ENCODE measurements around the gene CST8.

CST8 gene

DNA sequence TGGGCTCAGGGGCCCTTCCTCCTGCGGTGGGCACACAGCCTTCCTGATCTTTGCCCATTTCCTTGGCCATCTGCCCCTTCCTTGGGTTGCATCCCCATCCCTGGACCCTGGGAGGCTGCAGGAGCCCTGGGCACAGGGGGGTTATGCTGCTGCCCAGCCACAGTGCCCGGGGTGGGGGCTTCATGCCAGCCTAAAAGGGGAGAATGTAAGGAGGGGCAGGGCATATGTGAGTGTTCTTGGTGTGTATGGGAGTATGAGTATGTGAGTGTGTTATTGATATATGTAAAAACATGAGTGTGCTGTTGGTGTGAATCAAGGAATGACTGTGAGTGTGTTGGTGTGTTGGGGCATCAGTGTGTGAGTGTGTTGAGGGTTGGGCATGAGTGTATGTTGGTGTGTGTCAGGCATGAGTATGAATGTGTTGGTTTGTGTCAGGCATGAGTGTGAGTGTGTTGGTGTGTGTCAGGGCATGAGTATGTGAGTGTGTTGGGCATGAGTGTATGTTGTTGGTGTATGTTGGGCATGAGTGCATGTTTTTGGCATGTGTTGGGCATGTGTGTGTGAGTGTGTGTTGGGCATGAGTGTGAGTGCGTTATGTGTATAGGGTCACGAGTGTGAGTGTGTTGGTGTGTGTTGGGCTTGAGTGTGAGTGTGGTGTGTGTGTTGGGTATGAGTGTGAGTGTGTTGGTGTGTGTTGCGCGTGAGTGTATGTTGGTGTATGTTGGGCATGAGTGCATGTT lies 14.7 kb upstream of the CST8 start:
- no peak for FAIRE-seq

DNA sequence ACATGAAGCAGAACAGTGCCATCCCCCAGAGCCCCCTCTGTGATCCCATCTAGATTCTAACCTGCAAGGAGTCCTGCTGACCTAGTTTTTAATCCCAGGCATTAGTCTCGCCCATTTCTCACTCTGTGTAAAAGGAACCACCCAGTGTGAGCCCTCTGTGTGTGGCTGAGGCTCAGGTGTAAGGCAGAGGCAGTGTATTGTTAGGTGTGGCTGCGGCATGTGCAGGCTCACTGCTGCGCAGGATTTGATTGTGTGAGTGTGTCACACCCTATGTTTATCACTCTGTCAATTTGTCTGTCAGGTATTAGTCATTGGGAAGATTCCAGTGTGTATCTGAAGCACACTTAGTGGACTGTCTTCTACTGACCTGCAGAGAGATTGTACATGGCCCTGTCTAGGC lies 13.7 kb upstream of the CST8 start:
- no peak for FAIRE-seq

DNA sequence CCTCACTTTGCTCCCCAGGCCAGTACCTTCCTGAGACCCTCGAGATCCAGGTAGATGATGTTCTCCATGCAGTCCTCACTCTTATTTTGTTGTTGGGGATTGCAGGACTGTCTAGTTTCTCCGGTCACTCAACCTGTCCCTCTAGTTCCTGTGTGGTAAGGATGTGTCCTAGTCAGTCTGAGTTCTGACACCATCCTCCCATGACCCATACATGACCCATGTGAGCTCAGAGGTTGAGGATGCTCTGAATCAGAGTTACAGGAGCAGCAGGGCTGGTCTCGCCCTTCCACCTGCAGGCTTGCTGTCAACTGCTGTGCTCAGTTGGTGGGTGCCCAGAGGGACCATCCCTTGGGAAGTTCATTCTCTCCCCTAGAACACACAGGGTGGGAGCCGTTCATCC lies 11.9 kb upstream of the CST8 start:
- FAIRE-seq: no peak

DNA sequence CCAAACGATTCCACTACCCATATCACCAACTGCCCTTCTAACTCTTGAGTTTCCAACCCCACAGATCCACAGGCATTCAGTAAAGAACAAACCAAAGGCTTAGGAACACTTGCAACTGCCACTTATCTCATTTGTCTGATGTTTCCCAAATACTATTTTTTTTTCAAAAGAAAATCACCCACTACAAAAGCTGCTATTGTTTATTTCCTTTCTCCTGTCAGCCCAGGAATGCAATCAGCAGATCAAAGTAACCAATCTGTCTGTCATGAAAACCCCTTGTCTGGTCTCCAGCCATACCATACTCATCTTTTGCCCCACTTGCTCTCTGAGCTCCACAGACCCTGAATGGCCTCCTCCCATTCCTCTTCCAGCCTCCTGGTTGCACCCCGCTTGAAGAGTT lies 8.8 kb upstream of the CST8 start:
- no peak for FAIRE-seq

DNA sequence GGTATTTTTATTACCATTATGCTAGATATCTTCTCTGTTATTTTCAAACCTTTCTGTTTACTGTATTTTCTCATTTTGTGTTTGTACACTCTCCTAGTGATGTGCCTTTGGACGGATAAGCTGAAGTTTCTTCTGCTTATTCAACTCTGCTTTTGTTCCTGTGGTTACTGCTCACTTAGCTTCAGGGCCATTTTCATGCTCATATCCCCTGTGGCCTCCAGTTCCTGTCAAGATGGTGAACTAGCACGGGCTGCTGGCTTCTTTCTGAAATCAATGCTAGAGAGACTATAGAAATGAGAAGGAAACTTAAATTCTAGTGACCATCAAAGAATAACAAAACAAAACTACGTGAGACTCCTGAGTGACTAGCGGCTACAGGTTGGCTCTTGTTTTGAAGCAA lies 6.8 kb upstream of the CST8 start:
- no peak for FAIRE-seq

DNA sequence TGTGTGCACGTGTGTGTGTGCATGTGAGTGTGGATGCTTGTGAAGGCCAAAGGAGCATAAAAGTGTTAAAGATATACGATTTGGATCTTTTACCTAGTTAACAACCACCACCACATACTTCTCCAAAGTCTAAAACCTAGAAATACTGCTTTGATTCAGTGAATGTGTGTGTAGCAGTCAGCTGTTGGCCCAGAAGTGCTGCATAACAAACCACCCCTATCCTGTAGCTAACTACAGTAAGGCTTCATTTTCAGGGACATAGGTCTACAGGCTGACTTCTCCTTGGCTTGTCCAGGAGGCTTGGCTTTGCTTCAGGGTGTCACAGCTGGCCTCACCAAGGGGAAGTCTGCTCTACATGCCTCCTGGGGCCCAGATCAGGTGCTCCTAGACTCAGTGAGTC lies 2.4 kb upstream of the CST8 start:
- no peak for FAIRE-seq

DNA sequence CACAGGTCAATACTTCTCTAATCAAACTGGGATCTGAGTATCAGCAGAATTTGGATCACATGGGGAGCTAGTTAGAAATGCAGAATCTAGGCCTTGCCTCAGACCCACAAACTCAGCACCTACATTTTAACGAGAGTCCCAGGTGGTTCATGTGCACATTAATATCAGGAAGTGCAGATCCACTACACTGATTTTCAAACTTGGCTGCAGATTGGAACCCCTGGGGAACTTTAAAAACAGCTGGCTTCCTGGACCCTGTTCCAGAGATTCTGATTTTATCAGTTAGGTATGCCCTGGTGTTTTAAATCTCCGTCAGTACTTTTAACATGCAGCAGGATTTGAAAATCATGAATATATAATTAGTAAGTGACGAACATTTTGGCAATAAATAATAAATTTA lies 1.9 kb upstream of the CST8 start:
- FAIRE-seq: no peak

DNA sequence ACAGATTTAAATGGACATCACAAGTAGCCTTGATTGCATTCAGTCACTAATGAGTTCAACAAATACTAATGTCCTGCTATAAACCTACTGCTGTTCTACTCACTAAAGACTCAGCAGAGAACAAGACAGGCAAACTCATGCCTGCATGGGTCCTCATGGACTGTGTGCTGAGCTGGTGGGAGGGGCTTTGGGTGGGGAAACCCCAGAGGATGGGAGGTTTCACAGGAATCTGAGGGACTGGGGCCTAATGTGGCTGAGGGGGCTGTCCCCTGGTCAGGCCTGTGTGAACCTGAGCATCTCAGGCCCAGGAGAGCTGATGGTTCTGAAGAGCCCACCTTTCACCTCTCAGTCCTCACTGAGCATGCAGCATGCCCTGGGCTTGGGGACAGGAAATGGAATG lies 1.4 kb downstream of the CST8 start:
- no peak for FAIRE-seq

DNA sequence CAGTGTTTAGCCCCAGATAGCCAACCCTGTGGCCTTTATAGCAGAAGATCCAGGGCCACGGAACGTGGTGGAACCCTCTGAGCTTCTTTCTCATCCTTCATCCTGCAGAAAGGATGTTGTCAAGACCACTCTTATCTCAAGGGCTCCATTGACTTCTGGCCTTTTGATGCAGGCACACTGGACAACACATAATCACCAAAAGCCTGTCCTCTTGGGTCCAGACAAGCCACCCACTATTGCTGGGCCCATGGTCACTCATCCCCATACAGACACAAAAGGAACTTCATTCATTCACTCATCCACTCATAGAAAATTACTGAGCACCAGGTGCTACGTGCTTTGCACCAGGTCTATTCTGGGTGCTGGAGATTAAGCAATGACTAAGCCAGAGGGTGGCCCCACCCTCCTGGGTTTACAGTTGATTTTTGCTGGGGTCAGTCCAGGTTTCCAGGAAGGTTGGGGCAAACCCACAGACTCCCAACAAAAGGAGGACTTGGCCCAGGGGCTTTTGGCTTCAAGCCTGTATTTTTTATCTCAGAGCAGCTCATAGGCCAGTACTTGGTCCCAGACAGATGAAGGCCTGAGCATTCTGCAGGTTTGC lies 2.4 kb downstream of the CST8 start:
- no peak for FAIRE-seq

DNA sequence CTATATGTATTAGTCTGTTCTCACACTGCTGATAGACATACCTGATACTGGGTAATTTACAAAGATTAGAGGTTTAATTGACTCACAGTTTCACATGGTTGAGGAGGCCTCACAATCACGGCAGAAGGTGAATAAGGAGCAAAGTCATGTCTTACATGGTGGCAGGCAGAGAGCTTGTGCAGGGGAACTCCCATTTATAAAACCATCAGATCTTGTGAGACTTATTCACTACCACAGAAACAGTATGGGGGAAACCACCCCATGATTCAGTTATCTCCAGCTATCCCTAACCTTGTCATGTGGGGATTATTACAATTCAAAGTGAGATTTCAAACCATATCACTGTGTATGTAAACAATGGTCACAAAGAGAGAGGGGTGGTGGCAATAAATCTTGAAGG lies 6.6 kb downstream of the CST8 start:
- FAIRE-seq: no peak

DNA sequence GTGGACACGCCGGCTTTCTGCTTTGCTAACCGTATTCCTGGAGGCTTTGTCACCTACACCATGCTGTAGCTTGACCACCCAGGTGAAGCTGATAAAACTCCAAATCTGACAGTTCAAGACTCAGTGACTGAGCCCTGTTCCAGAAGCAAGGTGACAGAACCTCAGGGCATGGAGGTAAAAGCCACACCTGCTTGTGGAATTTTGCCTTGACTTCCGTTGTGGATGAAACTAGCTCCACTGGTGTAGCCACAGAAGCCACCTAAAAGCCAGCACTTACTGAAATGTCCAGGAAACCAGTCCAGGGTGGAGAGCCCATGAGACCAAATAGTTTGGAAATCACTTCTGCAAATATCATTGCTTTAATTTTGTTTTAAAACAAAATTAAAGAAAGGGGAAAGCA lies 11.0 kb downstream of the CST8 start:
- no peak for FAIRE-seq

DNA sequence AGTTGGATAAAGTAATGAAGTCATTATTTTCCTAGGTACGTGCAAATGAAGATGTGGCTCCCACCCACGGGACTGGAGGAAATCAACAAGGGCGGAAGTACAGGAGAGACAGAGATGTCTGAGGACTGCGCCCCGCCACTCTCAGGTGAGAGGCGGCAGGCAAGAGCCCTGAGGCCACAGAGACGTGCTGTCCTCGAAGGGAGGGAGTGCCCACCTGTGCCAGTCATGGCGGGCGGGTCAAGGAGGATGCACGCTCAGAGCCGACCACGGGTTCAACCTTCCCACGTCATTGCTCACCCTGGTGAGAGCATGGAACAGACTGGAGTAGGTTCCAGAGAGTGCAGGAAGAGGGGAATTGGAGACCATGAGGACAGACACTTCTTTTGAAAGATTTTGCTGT lies 12.7 kb downstream of the CST8 start:
- no peak for FAIRE-seq

DNA sequence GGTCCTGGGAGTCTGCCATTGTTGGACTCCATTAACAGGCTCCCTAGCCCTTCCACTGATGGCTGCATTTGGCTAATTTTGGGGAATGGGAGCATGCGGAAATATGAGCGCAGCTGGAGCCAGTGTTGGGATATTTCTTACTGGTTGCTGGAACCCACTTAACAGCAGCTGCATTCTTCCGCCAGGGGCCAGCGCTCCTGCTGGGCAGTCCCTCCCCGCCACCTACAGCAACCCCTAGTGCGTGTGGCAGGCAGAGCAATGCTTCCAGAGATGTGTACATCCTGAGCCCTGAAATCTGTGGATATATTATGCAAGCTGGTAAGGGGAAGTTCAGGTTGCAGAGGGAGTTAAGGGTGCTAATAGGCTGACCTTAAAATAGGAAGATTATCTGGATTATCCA lies 16.4 kb downstream of the CST8 start:
- FAIRE-seq: no peak

DNA sequence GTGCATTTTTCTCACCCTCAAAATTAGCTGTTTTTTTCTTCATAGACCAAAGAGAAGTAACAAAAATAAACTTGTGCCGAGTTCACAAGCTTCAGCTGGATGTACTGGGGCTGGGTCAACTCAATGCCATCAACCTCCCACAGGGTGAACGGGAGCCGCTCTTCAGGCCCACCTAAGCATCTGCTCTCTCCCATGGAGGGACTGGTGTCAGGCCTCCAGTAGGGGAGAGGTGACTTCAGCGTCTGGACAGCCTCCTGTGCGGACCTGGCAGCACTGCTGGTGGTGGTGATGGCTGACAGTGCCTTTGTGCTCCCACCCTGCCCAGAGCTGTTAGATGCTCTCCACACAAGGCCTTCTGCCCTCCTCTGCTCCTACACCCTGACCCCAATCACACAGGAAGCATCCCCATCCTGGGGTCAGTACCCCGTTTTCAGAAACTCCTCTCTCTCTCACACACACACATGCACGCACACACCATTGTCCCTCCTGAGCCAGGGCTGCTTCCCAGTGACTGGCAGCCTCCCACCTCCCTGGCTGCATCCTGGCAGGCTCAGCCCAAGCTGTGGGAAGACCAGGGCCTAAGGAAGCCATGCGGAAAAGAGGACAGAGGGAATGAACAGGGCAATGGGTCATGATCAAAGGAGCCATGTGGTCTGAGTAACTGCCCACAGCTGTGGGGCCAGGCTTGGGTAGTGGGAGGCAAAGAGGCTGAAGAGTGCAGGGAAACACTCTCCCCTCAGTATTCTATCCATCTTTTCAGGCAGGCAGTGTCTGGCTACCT lies 17.7 kb downstream of the CST8 start:
- no peak for FAIRE-seq

DNA sequence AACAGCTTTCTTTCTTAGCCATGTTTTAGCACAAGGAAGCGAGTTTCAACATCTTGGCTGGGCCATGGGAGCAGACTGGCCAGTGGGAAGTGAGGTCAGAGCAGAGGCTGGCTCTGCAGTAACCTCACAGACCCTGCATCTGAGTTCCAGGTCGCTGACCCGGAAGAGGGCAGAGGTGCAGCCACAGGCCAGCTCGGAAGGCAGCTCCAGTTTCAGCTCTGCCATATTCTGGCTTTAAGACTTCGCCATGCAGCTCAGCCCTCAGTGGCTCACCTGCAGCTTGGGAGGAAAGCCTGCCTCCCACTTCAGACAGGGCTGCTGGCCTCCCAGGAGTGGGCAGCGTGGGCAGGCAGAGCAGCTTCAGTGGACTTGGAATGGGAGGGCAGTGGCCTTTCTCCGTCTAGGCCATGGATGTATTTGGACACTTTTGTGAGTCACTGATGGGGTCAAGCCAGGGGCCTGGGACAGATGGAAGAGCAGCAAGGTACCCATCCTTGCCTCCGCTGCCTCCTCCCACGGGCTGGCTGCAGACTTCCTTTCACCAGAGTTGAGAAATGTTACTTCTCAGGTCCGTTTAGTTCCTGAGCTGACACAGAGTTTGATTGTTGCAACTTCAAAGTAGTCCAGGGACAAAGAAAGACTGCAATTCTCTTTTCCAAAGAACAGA lies 18.5 kb downstream of the CST8 start:
- FAIRE-seq: no peak

DNA sequence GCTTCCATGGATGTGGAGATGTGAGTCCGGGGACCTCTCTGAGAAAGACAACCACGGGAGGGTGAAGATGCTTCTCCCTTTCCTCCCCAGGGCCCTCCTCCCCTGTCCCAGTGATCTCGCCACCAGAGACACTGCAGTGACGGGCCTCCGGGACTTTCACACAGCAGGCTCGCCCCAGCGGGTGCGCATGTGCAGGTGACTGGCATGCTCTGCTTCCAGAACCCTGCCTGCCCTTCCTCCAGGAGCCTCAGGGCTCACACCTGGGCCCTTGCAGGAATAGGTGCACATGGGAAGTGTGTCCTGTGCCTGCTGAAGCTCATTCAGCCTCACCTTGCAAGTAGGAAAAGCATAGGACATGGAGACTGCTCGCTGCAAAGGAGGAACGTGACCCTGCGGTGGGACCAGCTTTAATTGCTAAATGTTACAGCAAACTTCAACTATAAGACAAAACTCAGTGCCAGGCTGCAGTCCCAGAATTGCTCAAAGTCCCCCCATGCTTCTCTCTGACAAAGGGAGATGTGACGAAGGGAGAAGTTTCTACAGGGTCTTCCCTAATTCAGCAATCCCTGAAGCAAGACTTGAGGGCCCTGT lies 19.2 kb downstream of the CST8 start:
- no peak for FAIRE-seq

DNA sequence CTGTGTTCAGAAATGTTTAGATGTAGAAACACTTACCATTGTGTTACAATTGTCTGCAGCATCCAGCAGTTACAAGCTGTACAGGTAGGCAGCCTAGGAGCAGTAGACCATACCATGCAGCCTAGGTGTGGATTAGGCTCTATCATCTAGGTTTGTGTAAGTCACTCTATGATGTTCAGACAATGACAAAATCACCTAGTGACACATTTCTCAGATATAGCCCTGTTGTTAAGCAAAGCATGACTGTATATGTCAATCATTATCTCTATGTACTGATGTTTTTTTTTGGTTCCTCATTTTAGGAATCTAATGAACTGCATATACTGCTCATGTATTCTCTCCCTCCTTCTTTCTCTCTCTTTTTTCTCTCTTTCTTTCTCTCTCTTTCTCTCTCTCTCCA lies 22.2 kb downstream of the CST8 start:
- FAIRE-seq: no peak

DNA sequence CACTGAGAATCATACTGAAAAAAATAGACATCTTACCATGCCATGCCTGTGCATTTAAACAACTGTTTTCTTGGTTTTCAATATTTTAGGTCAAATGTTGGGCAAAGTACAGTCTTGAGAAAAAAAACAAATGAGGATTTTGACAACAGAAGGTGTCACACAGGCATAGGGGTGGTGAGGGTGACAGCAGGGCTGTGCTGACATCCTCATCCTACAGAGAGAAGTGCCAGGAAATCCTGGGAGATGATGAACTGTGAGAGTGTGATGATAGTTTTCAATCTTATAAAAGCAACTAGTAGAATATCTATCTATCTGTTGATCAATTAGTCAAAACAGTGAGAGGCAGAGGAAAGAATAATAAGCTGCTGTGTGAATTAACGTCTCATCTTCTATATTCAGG lies 23.9 kb downstream of the CST8 start:
- FAIRE-seq: no peak

DNA sequence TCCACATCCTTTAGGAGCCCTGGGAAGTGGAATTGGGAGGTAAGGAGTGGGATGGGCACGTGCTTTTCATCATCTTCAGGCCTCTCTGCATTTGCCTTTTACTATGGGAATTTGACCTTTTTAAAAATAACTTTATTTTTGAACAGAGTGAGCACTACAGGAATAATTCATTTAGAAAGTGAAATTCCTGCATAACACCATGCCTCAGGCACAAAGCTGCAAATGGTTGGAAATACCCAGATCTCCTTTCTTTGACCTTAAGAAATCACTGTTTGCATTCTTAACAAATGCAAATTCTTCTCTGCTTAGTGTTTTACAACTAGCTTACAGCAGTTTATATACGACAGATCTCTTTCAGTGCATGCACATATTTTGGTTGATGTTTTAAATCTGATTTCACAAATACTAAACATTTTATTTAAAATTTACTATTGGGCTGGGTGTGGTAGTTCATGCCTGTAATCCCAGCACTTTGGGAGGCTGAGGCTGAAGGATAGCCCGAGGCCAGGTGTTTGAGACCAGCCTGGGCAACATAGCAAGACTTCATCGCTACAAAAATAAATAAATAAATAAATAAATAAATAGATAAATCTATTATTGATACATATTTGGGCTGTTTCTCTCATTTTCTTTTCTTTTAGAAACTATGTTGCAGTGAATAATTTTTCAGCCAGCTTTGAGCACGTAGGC lies 24.5 kb downstream of the CST8 start:
- FAIRE-seq: no peak

DNA sequence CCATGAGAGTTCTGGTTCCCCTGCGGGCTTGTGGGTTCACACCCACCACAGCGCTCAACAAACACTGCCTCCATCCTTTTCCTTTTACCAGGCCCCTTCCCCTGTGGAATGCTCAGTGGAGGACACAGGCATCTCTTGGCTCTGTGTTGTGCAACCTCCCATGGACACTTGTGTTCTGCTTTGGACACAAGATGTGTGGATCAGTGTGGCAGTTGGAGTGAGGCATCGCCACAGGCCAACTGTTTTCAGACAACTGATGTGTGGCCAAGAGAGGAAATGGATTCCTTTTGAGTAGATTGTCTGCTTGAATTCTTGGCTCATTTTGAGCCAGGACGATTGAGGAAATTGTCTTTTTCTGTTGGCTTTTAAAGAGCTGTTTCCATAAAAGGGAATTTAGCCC lies 26.8 kb downstream of the CST8 start:
- no peak for FAIRE-seq

DNA sequence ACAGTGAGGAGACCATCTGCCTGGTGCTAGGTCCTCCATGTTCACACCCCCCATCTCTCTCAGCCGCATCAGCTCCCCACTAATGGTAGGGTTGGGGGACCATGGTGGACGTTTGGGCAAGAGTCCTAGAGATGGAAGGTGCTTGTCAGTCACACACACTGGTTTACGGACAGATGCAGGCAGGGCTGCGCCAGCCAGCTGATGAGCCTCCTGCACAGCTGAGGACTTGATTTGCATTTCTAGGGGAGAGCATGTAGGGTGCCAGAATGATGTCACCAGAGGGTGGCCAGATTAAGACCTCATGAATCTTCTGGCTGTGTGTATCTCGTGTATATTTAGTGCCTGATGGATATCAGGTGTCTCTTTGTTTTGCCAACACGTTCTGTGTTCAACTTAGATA lies 28.6 kb downstream of the CST8 start:
- FAIRE-seq: no peak

DNA sequence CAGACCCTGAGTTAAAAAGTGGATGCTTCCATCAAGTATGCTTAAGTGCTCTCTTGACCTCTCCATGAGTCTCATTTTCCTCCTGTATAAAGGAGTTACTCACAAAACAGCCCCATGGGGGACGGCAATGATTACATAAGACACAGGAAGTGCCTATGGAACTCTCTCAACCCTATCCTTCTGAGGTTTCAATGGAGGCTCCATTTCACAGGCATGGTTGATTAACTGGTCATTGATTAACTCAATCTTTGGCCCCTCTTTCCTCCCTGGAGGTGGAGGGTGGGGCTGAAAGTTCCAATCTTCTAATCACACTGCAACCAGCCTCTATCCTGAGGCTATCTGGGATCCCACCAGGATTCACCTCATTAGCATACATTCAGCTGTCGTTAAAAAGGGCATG lies 29.3 kb downstream of the CST8 start:
- no peak for FAIRE-seq

DNA sequence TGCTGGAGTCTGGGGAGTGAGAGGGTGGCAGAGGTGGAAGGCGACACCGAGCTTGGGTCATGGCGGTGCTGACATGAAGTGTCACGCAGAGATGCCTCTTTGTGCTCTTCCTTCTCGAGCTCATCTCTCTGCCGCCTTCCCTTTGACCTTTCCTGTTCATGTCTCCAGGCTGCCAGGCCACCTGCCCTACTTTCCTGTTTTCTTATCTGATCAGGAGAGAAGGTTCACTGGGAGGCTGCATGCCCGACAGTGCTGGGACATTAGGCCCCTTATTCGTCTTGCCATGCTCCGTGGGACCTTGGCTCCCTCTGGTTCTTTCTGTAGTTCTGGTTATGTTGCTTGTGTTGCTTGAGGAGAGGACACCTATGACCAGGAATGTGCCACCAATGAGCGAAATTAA lies 33.2 kb downstream of the CST8 start:
- FAIRE-seq: no peak
